PC-9 (cell line): ENCODE results near the gene PACSIN1.

Experiments used
- EZH2 ChIP-seq: fragments of 200-600 bp; sonication (generic); IDR thresholded peaks from 2 replicates; pipeline ENCODE4 v1.8.0; 2017; ENCODE audit warnings: antibody characterized with exemption, low read depth
- TF ChIP-seq, protein P1 (sequence below): fragments of 200-600 bp; sonication (generic); conservative IDR thresholded peaks from 2 replicates; pipeline ENCODE4 v1.6.1; 2017; ENCODE audit warnings: mixed run types, antibody characterized with exemption, mild to moderate bottlenecking, moderate library complexity

DNA sequence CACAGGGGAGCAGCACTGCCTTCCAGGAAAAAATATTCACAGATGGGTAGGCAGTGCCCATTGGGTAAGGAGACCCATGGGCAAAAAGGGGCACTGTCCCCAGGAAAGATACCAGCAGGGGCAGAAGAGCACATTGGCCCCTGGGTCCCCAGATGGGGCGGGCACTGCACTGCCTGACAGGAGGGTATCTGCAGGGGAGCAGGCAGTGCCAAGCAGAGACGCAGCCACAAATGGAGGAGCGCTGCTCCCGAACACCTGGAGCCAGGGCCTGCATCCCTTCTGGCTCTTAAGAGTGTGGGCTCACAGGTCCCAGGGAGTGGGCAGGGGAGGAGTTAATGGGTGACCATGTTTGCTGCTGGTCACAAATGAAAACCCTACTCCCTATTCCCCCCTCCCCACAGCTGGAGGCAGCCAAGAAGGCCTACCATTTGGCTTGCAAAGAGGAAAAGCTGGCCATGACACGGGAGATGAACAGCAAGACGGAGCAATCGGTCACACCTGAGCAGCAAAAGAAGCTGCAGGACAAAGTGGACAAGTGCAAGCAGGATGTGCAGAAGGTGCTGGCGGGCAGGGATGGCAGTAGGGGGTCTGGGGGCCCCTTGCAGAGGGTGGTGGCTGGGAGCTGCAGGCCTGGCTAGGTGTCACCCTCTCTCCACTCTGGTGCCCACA, 63.3 kb downstream of the PACSIN1 start:
- TF ChIP-seq, protein P1, sequence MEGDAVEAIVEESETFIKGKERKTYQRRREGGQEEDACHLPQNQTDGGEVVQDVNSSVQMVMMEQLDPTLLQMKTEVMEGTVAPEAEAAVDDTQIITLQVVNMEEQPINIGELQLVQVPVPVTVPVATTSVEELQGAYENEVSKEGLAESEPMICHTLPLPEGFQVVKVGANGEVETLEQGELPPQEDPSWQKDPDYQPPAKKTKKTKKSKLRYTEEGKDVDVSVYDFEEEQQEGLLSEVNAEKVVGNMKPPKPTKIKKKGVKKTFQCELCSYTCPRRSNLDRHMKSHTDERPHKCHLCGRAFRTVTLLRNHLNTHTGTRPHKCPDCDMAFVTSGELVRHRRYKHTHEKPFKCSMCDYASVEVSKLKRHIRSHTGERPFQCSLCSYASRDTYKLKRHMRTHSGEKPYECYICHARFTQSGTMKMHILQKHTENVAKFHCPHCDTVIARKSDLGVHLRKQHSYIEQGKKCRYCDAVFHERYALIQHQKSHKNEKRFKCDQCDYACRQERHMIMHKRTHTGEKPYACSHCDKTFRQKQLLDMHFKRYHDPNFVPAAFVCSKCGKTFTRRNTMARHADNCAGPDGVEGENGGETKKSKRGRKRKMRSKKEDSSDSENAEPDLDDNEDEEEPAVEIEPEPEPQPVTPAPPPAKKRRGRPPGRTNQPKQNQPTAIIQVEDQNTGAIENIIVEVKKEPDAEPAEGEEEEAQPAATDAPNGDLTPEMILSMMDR: no peak
- no peak for TF ChIP-seq EZH2
